ENCODE data around the gene CCL7.

GRCh38 chr17:34230342-34230741 lies 39.7 kb upstream of the CCL7 start:
- TF ChIP-seq CTCF (IDR thresholded peaks at IDR 0.05) (no peak), POLR2A (IDR thresholded peaks at IDR 0.05) (no peak)

Data from tibial nerve (tissue), 3 donors.